HuH-7.5 (cell line): ENCODE results near the gene DENND1C.

Source experiments
- DNase-seq: peaks from one replicate; pipeline ENCODE4 v3.0.0; 2011; ENCODE audit warnings: low spot score

The DENND1C gene

DNA sequence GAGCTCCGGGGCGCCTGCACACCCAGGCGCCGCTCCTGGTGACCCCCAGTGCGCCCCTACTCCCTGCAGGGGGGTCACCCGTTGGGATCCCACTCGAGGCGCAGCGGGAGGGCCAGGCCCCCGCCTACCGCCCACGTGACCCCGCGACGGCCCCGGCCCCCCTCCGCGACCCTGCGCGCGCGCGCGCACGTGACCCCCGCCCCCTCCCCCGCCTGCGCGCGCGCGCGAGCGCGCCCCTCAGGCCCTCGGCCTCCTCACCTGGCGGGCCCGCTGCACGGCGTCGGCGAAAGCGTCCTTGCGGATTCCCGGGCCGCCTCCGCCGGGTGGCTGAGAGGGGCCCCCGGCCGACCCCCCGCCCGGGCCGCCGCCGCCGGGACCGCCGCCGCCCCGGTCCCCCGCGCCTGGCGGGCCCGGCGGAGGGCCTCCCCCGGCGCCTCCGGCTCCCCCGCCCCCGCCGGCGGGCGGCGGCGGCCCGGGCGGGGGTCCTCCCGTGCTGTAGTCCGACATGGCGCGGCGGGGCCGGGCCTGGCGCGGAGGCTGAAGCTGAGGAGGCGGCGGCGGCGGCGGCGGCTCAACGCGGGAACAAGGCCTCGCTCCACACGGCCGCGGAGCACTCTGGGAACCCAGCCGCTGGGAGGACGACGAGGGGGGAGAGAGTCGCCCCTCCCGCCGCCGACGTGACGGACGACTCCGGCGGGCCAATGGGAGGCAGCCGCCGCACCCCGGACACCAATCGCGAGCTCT, 57.2 kb downstream of the DENND1C start, which contains the start of gene KHSRP:
KHSRP (minus strand) TSS at position 617 of the 744 bp plus-strand sequence; CDS start at position 507, 110 bp downstream.
- no peak for DNase-seq

DNA sequence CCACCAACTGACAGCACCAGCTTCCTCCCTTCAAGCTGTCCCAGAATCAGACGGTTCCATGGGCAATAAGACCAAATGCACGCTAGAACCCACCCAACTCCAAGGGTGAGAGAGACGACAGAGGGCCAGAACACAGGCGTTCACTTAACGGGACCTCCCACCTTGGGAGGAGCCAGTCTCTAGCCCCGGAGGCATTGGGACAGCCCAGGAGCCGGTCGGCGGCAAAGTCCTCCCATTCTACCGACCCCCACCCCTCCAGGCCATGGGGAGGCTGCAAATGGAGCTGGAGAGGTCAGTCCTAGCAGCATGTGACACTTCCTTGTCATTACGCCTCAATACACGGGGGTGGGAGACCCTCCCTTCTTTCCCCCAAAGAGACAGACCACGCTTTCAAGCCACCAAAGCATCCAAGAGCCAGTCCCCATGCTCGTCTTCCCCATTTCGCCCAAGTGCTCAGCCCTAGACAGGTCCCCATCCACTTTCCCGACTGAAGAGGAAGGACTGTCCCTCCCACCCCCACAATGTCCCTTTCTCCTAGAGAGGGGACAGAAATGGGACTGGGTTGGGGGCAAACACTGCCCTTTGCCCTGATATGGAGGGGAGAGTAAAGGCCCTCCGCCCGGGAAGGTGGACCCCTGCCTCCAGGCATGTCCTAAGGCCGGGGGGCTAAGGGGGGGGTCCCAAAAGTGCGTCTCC, 57.9 kb downstream of the DENND1C start:
- DNase-seq: peak; percentile 79

DNA sequence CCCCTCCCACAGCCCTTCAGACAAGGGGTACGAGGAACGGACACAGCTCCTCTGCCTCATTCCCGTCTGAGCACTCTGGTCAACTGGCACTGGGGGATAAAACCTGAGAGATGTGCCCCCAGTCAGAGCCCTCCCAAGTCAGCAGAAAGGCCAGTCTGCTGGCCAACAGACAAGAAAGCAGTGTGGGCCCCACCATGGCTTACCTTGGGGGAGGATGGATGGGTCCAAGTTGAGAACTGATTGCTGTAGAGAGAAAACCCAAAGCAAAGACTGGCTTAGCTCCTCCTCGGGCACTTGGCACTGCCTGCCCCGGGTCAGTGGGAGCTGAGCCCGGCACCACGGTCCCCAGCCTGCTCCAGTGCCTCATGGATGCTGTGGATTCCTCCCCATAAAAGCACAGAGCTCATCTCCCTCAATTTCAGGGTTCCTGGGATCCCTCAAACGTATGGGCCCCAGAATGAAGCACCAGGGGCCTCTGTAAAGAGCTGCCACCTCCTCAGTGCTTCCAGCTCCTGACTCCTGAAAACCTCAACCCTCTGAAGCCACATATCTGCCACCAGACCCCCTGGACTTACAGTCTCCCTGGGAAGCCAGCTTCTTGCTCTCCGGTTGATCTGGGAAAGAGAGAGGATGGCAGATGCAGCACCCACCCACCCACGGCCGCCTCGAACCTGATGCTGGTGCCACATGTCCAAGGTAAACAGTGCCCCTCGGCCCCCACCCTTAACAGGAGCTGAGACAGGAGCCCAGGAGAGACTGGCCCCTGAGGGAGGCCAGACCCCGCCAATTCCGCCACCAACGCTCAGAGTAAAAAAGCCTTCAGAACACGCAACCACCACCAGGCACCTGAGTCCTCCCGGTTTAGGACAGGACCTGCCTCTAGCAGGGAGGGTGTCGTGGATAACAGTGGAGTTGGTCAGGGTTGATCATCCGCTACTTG, 60.2 kb downstream of the DENND1C start:
- DNase-seq: peak; percentile 23

DNA sequence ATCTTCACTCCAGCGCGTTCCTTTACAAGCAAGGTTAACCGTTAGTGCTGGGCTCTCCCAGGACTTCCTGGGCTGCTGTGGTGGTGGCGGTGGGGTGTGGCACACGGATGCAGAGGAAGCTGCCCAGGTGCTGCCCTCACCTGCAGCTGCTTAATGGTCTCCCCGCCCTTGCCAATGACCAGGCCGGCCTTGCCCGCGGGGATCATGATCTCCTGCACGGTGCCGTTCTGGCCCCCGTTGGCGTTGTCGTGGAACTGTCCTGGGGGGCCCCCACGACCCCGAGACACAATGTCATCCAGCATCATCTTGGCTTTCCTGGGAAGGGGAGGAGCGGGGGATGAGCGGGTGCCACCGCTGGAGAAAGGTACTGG, 63.0 kb downstream of the DENND1C start:
- no peak for DNase-seq

DNA sequence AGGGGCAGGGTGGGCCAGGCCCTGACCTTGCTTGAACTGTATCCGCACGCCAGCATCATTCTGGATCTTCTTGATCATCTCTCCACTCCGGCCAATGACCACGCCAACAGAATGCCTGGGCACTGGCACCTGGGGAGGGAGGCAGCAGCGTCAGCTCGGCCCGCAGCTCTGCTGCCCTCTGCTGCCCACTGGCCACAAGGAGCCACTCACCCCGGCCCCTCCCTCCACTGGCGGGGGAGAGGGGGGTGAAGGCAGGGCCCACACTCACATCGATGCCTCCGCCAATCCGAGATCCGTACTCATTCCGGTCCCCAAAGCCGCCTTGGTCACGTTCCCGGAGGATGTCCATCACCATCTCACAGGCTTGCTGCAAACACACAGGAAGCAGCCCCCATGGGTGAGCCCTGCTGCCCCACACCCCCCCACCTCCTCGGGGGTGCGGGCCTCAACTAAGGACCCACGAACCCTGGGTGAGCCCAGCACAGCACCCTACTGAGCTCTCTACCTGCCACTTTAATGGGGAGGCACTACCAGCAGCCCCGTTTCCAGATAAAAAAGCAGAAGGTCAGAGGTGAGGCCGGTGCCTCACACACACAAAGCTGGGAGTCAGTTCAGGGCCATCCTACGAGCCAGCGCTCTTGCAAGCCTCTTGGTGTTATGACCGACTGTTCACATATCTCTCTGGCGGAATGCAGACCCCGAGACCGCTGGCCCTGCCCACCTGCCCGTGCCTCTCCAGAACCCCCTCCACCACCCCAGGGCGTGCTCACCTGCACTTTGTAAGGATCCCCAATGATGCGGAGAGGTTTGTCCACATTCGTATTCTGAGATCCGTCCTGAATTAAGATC, 63.6 kb downstream of the DENND1C start:
- peak; percentile 41 for DNase-seq
